Lung microvascular endothelial cell (primary cell): Measurements from ENCODE around the gene DNAJB9. TPM values are rescaled to one million over a fixed set of nuclear protein-coding genes. Genes with fewer than 3 reads are reported as not detected.
A peak's percentile ranks its signal among the peaks of the same experiment; 100 is the strongest.

Experiments
- DNase-seq, 2 donors: peaks; one replicate each; pipeline versions ENCODE4 v3.0.0 to v3.0.0-alpha.2; 2010; ENCODE audit warnings: low read depth in 2 of 2
- total RNA-seq: library from RNA; depleted of rRNA; stranded (reverse); fragments of >200 nt; gene quantifications from 2 replicates; pipeline ENCODE4 v1.2.1, GENCODE V29; 2014

DNAJB9 gene
- total RNA-seq, 1 donor from 2014 or later = 53.8 TPM

GRCh38 chr7:108568801-108569380, 783 bp upstream of the DNAJB9 start:
- DNase-seq = peak in 1 of 2 donors; percentile 3

DNA sequence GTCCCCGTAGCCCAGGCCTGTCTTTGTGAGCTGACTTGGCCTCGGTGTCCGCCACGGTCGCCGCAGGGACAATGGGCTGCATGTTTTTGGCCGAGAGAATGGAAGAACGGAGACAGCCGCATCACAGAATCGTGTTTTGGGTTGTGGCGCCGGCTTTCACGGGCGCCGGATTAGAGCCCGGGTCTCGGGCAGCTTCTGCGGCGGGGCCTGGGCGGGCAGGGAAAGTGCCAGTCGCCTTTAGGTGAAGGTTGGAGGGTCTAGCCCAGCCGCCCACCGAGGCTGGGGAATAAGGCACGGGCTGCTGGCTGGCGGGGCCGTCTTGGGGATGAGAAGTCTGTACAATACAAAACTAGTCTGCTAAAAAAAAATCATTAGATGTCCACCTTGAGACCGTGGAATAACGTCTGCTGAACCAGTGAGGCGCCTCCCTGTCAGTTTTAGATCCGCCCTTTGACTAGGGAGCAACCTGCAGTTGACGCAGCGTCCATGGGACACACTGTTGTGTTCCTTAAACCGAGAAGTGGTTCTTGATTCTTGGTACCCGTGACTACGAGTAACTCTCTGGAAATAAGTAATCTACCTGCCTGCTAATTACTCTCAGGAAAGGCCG, 577 bp downstream of the DNAJB9 start:
- DNase-seq = peak; percentile 53 to 64

DNA sequence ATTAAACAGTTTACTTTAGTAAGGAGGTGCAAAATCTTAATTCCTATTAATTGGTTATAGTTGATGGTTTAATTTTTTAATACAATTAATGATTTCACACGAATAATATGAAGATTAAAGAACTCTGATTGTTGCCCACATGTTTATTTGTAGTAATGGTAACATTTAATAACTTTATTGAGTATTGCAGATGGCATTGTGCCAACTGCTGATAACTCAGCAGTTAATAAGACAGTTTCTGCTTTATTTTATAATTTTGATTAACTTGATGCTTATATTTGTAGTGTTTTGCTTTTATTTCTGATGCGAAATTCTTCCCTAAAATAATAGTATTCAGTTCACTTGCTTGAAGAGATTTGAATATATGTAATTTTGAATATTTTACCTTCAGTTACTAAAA, 2.8 kb downstream of the DNAJB9 start:
- no peak for DNase-seq

DNA sequence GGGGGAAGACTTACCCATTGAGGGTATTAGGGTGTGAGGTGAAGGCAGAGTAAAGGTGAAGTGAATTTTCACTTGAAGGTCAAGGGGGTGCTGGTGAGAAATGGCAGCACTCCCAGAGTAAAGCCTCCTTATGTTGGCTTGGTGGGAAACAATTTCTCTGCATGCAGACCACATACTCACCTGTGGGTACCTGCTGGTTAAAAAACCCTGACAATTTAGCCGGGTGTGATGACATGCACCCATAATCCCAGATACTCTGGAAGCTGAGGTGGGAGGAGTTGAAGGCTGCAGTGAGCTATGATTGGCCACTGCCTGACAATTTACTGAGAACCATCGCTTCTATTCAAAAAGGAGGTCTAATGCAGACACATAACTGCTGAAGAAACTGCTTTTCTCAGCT, 5.5 kb downstream of the DNAJB9 start:
- DNase-seq = no peak

- no peak for DNase-seq
Observed at GRCh38 chr7:108576116-108576515, 6.4 kb downstream of the DNAJB9 start.

- DNase-seq = no peak
Observed at GRCh38 chr7:108578937-108579336, 9.3 kb downstream of the DNAJB9 start.

GRCh38 chr7:108580298-108580697, 10.6 kb downstream of the DNAJB9 start:
- no peak for DNase-seq

GRCh38 chr7:108581655-108582491, 12.2 kb downstream of the DNAJB9 start:
- no peak for DNase-seq

- DNase-seq = no peak
Observed at GRCh38 chr7:108584211-108584610, 14.5 kb downstream of the DNAJB9 start.

GRCh38 chr7:108585843-108586242, 16.2 kb downstream of the DNAJB9 start:
- no peak for DNase-seq

GRCh38 chr7:108586274-108586710, 16.6 kb downstream of the DNAJB9 start:
- DNase-seq = no peak

DNA sequence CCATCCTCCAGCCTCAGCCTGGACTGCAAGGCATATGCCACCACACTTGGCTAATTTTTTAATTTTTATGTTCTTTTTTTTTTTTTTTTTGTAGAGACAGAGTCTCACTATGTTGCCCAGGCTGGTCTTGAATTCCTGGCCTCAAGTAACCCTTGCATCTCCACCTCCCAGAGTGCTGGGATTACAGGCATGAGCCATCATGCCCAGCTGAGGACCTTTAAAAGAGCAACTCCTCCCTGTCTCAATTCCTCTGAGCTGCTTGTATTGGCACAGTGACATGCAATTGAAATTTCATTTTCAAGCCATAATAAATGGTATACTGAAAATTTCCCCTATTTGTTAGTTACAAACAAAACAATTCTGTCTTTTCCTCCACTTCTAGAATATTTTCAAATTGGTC, 19.5 kb downstream of the DNAJB9 start:
- no peak for DNase-seq

- no peak for DNase-seq
Observed at GRCh38 chr7:108589874-108590273, 20.2 kb downstream of the DNAJB9 start.

DNA sequence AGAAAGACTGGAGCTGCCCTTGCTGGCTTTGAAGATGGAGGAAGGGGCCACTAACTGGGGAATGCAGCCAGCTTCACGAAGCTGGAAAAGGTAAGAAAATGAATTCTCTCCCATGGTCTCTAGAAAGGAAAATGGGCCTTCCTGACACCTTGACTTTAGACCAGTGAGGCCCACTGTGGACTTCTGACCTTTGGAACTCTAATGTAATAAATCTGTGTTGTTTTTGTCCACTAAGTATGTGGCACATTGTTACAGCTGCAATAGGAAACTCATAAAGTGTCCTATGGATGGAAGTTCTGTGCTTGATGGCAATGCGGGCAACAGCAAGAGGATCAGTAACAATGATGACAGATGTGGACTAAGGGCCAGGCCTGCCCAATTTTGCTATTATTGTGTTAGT, 20.9 kb downstream of the DNAJB9 start:
- no peak for DNase-seq

DNA sequence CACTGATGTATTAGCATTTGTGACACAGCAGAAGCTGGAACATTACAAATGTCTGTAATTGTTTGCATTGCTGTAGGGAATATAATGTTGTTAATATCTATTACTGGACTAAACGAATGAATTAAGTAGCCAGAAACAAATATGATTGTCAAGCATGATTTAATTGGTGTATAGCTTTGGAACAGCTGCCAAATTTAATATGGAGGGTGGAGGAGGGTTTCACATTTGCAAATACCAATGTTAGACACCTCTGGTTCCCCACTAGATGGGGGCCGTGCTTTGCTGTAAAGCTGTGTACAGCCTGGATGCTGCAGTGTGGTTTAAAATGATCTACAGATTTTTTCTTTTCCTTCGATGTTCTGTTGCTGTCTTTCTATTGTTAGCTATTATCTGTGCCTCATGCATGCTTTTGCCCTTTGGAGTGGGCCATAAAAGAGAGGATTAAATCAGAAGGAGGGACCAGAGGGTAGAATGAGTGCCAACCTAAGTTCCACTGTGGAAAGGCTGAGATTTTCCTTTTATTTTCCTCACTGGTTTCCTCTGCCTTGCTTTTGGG, 23.1 kb downstream of the DNAJB9 start:
- peak in 1 of 2 donors; percentile 11 for DNase-seq

DNA sequence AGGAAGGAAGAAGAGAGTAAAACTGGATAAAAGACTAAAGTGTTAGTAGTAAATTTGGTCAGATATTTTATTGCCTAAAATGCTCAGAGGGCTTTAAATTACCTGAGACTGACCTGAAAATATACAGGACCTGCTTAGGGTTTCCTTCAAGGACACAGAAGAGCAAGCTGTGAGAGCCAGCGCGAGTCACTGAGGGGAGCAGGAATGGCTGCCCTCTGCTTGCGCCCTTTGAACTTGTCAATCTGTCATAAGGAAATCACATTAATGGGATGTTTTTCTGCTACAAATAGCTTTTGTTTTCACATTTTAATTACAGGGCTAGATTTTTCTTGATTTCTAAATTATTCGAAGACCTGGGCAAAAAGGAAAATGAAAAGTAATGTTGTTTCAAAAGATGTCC, 26.9 kb downstream of the DNAJB9 start:
- DNase-seq = no peak

- no peak for DNase-seq
Observed at GRCh38 chr7:108598153-108598552, 28.5 kb downstream of the DNAJB9 start.

- DNase-seq = no peak
Observed at GRCh38 chr7:108598914-108599580, 29.4 kb downstream of the DNAJB9 start.

GRCh38 chr7:108600399-108600798, 30.7 kb downstream of the DNAJB9 start:
- DNase-seq = no peak

- no peak for DNase-seq
Observed at GRCh38 chr7:108603656-108604306, 34.1 kb downstream of the DNAJB9 start.
